GM20000 (cell line): ENCODE results near the gene ANKRD33B.

ENCODE experiments used
- DNase-seq: peaks from one replicate; pipeline ENCODE4 v3.0.0; 2012; ENCODE audit warnings: low spot score
- CTCF ChIP-seq: IDR thresholded peaks from 2 replicates; pipeline ENCODE4 v1.5.1; 2012; ENCODE audit warnings: mild to moderate bottlenecking, control low read depth; ENCODE audit errors: extremely low read depth, missing control alignments

ANKRD33B gene

GRCh38 chr5:10552183-10553143, 11.4 kb upstream of the ANKRD33B start:
- no peak for DNase-seq
- no peak for TF ChIP-seq CTCF

GRCh38 chr5:10553476-10553875, 10.4 kb upstream of the ANKRD33B start:
- TF ChIP-seq CTCF = no peak
- no peak for DNase-seq

GRCh38 chr5:10555277-10555684, 8.6 kb upstream of the ANKRD33B start:
- no peak for DNase-seq
- TF ChIP-seq CTCF = no peak

- no peak for TF ChIP-seq CTCF
- DNase-seq = no peak
Observed at GRCh38 chr5:10556289-10556807, 7.5 kb upstream of the ANKRD33B start.

GRCh38 chr5:10556893-10557746, 6.8 kb upstream of the ANKRD33B start:
- no peak for TF ChIP-seq CTCF
- DNase-seq = no peak

- DNase-seq = no peak
- TF ChIP-seq CTCF = no peak
Observed at GRCh38 chr5:10559151-10559550, 4.7 kb upstream of the ANKRD33B start.
